Progenitor cell of endocrine pancreas (in vitro differentiated cells): Measurements from ENCODE around the gene ZNF70. TPM values are rescaled to one million over a fixed set of nuclear protein-coding genes. Genes with fewer than 3 reads are reported as not detected.

Source experiments
- DNase-seq: peaks from one replicate; pipeline ENCODE4 v3.0.0; 2021; ENCODE audit warnings: low spot score; ENCODE audit not compliant: unreplicated experiment
- H3K27ac Mint-ChIP-seq: 2 replicates; pipeline ENCODE4 v1.8.0; 2021; ENCODE audit warnings: mild to moderate bottlenecking, moderate library complexity, mixed read lengths
- H3K27me3 Mint-ChIP-seq: 2 replicates; pipeline ENCODE4 v1.8.0; 2021; ENCODE audit warnings: mixed read lengths
- H3K36me3 Mint-ChIP-seq: 2 replicates; pipeline ENCODE4 v1.8.0; 2022; ENCODE audit warnings: mixed read lengths; ENCODE audit not compliant: insufficient read depth
- H3K4me1 Mint-ChIP-seq: 2 replicates; pipeline ENCODE4 v1.8.0; 2021; ENCODE audit warnings: low read depth, mixed read lengths
- H3K4me3 Mint-ChIP-seq: 2 replicates; pipeline ENCODE4 v1.8.0; 2021; ENCODE audit warnings: low read depth, mild to moderate bottlenecking, moderate library complexity, mixed read lengths
- H3K9me3 Mint-ChIP-seq: 2 replicates; pipeline ENCODE4 v1.8.0; 2021; ENCODE audit warnings: low read depth, mixed read lengths
- total RNA-seq: library from RNA; stranded (reverse); gene quantifications from 2 replicates; pipeline ENCODE4 v1.2.1, GENCODE V29; 2021
- TF ChIP-seq, protein P1 (sequence below): fragments of 200-600 bp; sonication (generic); IDR thresholded peaks from one replicate; pipeline ENCODE4 v1.5.0; 2021; ENCODE audit warnings: antibody characterized with exemption, mild to moderate bottlenecking; ENCODE audit not compliant: unreplicated experiment

Gene ZNF70
- total RNA-seq, 1 donor from 2014 or later: 9.8 TPM

DNA sequence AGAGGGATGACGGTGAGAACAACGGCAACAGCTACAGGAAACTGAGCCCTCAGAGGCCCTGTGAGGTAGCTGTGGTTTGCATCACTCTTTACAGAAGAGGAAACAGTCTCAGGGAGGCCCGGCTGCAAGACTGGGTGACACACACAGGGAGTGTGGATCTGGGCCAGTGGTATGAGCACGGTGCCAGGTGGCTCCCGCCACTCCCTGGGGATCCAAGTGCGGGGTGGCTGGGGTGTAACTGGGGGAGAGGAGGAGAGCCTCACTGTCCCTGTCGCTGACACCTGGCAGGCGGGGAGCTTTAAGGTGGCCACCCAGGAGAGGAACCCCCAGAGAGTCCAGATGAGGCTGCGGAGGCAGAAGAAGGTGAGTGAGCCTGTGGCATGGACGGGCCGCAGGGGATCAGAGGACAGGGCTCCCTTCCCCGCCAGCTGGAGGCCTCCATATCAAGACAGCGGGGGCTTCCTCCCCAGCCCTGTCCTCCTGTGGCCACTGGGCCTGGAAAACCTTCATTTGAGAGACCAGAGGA lies 54.5 kb downstream of the ZNF70 start:
- DNase-seq: no peak
- TF ChIP-seq, protein P1, sequence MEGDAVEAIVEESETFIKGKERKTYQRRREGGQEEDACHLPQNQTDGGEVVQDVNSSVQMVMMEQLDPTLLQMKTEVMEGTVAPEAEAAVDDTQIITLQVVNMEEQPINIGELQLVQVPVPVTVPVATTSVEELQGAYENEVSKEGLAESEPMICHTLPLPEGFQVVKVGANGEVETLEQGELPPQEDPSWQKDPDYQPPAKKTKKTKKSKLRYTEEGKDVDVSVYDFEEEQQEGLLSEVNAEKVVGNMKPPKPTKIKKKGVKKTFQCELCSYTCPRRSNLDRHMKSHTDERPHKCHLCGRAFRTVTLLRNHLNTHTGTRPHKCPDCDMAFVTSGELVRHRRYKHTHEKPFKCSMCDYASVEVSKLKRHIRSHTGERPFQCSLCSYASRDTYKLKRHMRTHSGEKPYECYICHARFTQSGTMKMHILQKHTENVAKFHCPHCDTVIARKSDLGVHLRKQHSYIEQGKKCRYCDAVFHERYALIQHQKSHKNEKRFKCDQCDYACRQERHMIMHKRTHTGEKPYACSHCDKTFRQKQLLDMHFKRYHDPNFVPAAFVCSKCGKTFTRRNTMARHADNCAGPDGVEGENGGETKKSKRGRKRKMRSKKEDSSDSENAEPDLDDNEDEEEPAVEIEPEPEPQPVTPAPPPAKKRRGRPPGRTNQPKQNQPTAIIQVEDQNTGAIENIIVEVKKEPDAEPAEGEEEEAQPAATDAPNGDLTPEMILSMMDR: no peak
- Mint-ChIP-seq H3K4me3 (no peak overlapping the region), H3K4me1 (peaks cover 3% of the 10 kb centered on the region), H3K27me3 (no peaks in the 10 kb centered on the region), H3K27ac (no peak overlapping the region), H3K36me3 (peaks cover 20% of the 10 kb centered on the region), H3K9me3 (no peaks in the 10 kb centered on the region)

DNA sequence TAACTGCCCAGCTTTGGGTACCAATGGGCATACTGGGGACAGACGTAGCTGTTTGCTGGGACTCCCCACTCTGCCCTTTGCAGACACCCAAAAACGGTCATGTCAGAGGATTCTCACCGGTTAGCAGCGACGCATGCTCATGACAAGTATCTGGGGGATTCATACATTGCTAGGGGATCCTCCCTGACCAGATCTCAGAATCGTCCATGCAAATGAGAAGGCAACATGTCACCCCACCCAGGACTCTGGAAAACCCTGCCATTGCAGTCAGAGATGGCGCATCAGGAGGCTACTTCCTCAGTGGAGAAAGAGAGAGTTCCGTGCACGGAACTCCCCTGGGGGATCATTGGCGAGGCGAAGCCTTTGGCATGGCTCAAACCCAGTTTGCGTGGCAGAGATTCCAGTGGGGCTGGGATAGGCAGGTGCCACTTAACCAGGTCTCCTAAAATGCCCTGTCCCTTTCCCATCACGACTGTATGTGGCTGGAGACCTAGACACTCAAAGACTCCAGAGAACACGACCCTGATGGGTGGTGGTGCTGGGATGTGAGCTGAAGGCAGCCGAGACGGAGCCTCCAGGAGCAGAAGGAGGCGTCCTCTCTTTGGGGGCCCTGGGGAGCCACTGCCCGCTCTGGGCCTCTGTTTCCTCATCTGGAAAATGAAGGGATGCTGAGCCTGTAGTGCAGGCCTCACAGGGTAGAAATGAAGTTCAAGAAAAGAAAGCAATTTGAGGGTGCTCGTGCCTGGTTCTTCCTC lies 55.2 kb downstream of the ZNF70 start:
- H3K4me3 Mint-ChIP-seq: no peak overlapping the region
- peaks cover 21% of the 10 kb centered on the region for H3K36me3 Mint-ChIP-seq
- H3K27ac Mint-ChIP-seq: no peak overlapping the region
- peaks cover 2% of the 10 kb centered on the region for H3K4me1 Mint-ChIP-seq
- DNase-seq: no peak
- no peaks in the 10 kb centered on the region for H3K9me3 Mint-ChIP-seq
- no peaks in the 10 kb centered on the region for H3K27me3 Mint-ChIP-seq
- TF ChIP-seq, protein P1: no peak

DNA sequence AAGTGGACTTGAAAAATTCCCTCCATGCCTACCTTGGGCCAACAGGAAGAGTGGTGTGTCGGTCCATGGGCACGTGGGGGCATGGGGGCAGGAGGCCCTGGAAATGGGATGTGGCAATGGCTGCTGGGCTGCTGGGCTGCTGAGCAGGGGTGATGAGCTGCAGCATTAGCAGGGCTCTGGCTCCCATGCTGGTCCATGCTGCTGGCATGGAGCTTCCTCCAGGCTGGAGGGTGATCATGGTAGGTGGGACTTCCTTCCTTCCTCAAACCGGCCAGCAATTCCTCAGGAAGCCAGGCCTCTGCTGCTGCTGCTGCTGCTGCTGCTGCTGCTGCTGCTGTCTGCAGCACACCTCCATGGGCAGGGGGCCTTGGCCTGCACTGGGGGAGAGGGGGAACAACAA lies 55.8 kb downstream of the ZNF70 start:
- no peak overlapping the region for H3K4me3 Mint-ChIP-seq
- no peaks in the 10 kb centered on the region for H3K9me3 Mint-ChIP-seq
- TF ChIP-seq, protein P1: no peak
- H3K36me3 Mint-ChIP-seq: peaks cover 22% of the 10 kb centered on the region
- no peaks in the 10 kb centered on the region for H3K27me3 Mint-ChIP-seq
- no peak for DNase-seq
- H3K4me1 Mint-ChIP-seq: no peaks in the 10 kb centered on the region
- no peak overlapping the region for H3K27ac Mint-ChIP-seq

DNA sequence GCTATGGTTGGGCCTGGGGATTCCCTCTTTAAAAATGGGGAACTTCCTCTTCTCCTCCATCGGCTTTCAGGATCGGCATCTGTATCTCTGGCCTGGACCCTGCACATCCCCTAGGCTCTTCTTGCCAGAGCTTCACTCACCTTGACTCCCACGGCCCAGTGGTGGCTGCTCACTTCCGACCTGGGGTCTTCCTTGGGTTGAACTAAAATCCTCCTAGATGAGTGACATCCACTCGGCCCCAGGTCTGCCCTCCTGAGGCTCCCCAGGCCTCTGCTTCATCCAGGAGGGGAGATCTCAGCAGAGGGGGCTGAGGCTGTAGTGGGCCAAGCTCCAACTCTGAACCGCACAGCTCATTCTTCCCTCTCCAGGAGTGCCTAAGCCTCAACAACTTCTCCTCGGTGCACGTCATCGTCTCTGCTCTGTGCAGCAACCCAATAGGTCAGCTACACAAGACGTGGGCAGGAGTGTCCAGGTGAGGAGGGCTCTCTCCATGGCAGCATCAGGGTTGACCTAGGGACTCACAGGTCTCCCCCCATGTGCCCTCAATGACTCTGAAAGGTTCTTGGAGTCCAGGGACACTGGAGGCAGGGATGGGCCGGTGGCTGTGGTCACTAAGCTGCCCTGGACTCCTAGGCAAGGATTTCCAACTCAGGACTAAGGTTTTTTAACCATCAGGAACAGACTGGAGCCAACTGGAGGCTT lies 56.8 kb downstream of the ZNF70 start:
- H3K4me3 Mint-ChIP-seq: no peak overlapping the region
- TF ChIP-seq, protein P1: no peak

DNA sequence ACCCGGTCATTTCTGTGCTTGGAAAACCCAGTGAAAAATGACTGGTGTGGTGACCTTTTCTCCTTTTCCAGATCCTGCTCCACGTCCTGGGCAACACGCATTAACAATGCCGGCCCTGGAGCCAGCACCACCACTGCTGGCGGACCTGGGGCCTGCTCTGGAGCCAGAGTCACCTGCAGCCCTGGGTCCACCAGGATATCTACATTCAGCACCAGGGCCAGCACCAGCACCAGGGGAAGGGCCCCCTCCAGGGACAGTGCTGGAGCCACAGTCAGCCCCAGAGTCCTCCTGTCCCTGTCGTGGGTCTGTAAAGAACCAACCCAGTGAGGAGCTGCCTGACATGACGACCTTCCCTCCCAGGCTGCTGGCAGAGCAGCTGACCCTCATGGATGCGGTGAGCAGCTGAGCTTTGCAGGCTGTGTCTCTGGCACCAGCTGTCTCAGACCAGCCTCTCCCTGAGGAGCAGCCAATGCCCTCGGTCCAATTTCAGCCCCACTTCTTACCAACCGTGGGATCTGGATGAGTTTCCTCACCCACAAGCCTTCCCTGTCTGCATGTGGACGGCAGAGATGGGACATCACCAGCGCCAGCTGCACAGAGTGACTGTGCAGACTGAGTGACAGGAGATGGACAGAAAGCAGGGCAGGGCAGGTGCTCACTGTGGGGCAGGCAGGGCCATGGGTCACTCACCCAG lies 58.2 kb downstream of the ZNF70 start:
- TF ChIP-seq, protein P1: no peak
- DNase-seq: no peak
- H3K36me3 Mint-ChIP-seq: peaks cover 20% of the 10 kb centered on the region
- H3K4me3 Mint-ChIP-seq: no peak overlapping the region
- H3K27ac Mint-ChIP-seq: no peak overlapping the region
- no peaks in the 10 kb centered on the region for H3K4me1 Mint-ChIP-seq
- H3K9me3 Mint-ChIP-seq: no peaks in the 10 kb centered on the region
- H3K27me3 Mint-ChIP-seq: no peaks in the 10 kb centered on the region

More for the DNA sequence above, 56.8 kb downstream of the ZNF70 start:
- DNase-seq: no peak
- Mint-ChIP-seq H3K9me3 (no peaks in the 10 kb centered on the region), H3K27ac (no peak overlapping the region), H3K4me1 (no peaks in the 10 kb centered on the region), H3K36me3 (peaks cover 20% of the 10 kb centered on the region), H3K27me3 (no peaks in the 10 kb centered on the region)
